HL-60 (cell line): Measurements from ENCODE around the gene TSHZ2.

Experiments used
- DNase-seq, 2 experiments: peaks; one replicate each; pipeline ENCODE4 v3.0.0-alpha.2; 2010 to 2020; ENCODE audit warnings: low read depth in 1 of 2, low spot score in 1 of 2
- H3K27ac ChIP-seq: fragments of 250-450 bp; sonication (Bioruptor Pico); replicated peaks from 2 replicates; pipeline ENCODE4 v1.5.1; 2020; ENCODE audit warnings: mild to moderate bottlenecking, moderate library complexity
- H3K27me3 ChIP-seq: fragments of 250-450 bp; sonication (Bioruptor Pico); 2 replicates; pipeline ENCODE4 v1.5.1; 2021; ENCODE audit warnings: mild to moderate bottlenecking, moderate library complexity; ENCODE audit not compliant: insufficient read depth, poor library complexity, severe bottlenecking
- H3K4me3 ChIP-seq: replicated peaks from 2 replicates; pipeline ENCODE4 v1.5.1; 2011; ENCODE audit warnings: mild to moderate bottlenecking, control low read depth, low read length; ENCODE audit not compliant: insufficient read depth
- CTCF ChIP-seq: IDR thresholded peaks from one replicate; pipeline ENCODE4 v1.5.1; 2011; ENCODE audit warnings: low read length, control low read depth, inconsistent platforms; ENCODE audit not compliant: insufficient read depth
- GABPA ChIP-seq: IDR thresholded peaks from 2 replicates; pipeline ENCODE4 v1.6.1; 2012; ENCODE audit warnings: low read depth
- POLR2AphosphoS5 ChIP-seq: IDR thresholded peaks from 2 replicates; pipeline ENCODE4 v1.6.1; 2012; ENCODE audit warnings: low read depth
- REST ChIP-seq: IDR thresholded peaks from 2 replicates; pipeline ENCODE4 v1.6.1; 2012; ENCODE audit warnings: low read depth; ENCODE audit not compliant: insufficient replicate concordance
- SPI1 ChIP-seq: IDR thresholded peaks from 2 replicates; pipeline ENCODE4 v1.6.1; 2012; ENCODE audit warnings: low read depth, mild to moderate bottlenecking, borderline replicate concordance

Gene TSHZ2

DNA sequence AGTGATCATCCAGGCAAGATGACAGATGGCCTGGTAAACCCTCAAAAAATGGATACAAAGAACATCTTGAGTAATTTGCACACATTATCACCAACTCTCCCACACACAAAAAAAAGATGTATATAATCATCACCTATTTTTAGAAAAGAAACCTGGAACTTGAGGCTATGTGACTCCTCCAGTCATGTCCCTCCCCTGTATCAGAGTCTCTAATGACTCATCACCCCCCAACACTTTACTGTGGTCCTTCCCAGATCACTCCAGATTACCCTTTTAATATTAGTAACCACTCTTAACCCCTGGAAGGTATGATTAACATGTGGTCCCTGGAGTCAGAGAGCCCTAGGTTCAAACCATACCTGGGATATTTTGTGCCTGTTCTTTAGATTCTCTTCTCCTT lies 476.7 kb downstream of the TSHZ2 start:
- Histone ChIP-seq H3K4me3 (no peak overlapping the region), H3K27ac (no peak overlapping the region), H3K27me3 (no peaks in the 10 kb centered on the region)
- DNase-seq, result no peak
- TF ChIP-seq CTCF (no peak), POLR2AphosphoS5 (no peak), REST (no peak), SPI1 (no peak), GABPA (no peak)

DNA sequence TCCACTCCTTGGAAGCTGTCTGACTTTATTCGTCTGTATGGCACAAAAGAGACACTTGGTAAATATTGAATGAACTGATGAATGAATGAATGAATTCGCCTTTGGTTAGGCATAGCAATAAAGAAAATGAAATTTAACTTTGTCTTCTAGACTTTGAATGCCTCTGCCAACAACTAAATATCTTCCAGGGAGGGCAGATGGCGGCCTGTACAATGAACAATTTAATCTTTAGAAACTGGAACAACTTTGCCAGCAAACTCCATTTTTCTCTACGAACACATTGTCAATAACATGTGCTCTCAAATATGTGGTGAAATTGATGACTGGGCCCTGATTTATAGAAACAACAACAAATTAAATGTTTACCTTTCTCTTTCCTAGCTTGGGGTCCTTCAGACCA lies 480.9 kb downstream of the TSHZ2 start:
- no peak for DNase-seq
- no peak overlapping the region for H3K27ac ChIP-seq
- TF ChIP-seq POLR2AphosphoS5, result no peak
- H3K27me3 ChIP-seq, result no peaks in the 10 kb centered on the region
- H3K4me3 ChIP-seq, result no peak overlapping the region

GRCh38 chr20:53454675-53455276 lies 482.6 kb downstream of the TSHZ2 start:
- no peaks in the 10 kb centered on the region for H3K27me3 ChIP-seq
- H3K27ac ChIP-seq, result no peak overlapping the region
- TF ChIP-seq GABPA (no peak), CTCF (no peak), POLR2AphosphoS5 (no peak), REST (no peak), SPI1 (no peak)
- DNase-seq, result no peak
- no peak overlapping the region for H3K4me3 ChIP-seq

GRCh38 chr20:53463101-53463972 lies 491.2 kb downstream of the TSHZ2 start:
- Histone ChIP-seq H3K27ac (no peak overlapping the region), H3K27me3 (peaks cover 3% of the 10 kb centered on the region), H3K4me3 (no peak overlapping the region)
- TF ChIP-seq REST (no peak), GABPA (no peak)
- DNase-seq, result no peak
